ENCODE results near the gene MTMR3. TPM values are rescaled to one million over a fixed set of nuclear protein-coding genes. Genes with fewer than 3 reads are reported as not detected.

Gene MTMR3
- total and polyA plus RNA-seq, 2 donors (not counting 1 experiment from before 2014, with no cell fraction given), result 31.7 to 67.8 TPM

- ChIA-PET POLR2A (no interaction called here), CTCF (interaction anchor here (1.0 kb wide), 1 partner anchor 405 kb away, joined by 3 read pairs; no protein-coding TSS in a partner anchor)
- no CpG with 5 or more reads among the region's 5 CpGs for WGBS (ENCODE audit: insufficient coverage)
Measured at GRCh38 chr22:30030329-30030728, 147.4 kb downstream of the MTMR3 start.

GRCh38 chr22:30031328-30031727, 148.4 kb downstream of the MTMR3 start:
- Histone ChIP-seq H3K4me3 (ENCODE audit: control extremely low read depth in 1 of 5, extremely low read depth in 1 of 5, insufficient read depth in 1 of 5, low read depth in 2 of 5, low read length in 4 of 5) (no peak overlapping the region), H3K27me3 (replicated peaks in 1 of 4; ENCODE audit: control extremely low read depth in 1 of 4, control insufficient read depth in 3 of 4, insufficient read depth in 4 of 4, low read length in 3 of 4) (no peaks in the 10 kb centered on the region), H3K4me2 (replicated peaks; ENCODE audit: low read depth, low read length, poor library complexity, severe bottlenecking) (no peak overlapping the region), H3K36me3 (replicated peaks in 1 of 2; ENCODE audit: control extremely low read depth in 1 of 2, control insufficient read depth in 1 of 2, extremely low read depth in 1 of 2, insufficient read depth in 2 of 2, low read length in 1 of 2) (peaks cover 4 to 12% of the 10 kb centered on the region in 2 experiments), H3K9me3 (ENCODE audit: control extremely low read depth in 1 of 3, control insufficient read depth in 2 of 3, insufficient read depth in 1 of 3, low read length in 2 of 3) (no peaks in the 10 kb centered on the region), H3K27ac (ENCODE audit: low read length in 2 of 2) (no peak overlapping the region), H4K20me1 (ENCODE audit: control insufficient read depth, insufficient read depth, low read length, poor library complexity, severe bottlenecking) (no peaks in the 10 kb centered on the region), H3K79me2 (ENCODE audit: control insufficient read depth, insufficient read depth, low read length) (no peaks in the 10 kb centered on the region), H3K9ac (ENCODE audit: low read length) (no peak overlapping the region), H2AFZ (ENCODE audit: insufficient read depth, low read depth, low read length, poor library complexity, severe bottlenecking) (no peak overlapping the region), H3K4me1 (ENCODE audit: control insufficient read depth in 2 of 2, insufficient read depth in 2 of 2, low read length in 2 of 2) (no peaks in the 10 kb centered on the region)
- intact Hi-C loops (cut with micrococcal nuclease), result no loop called here
- WGBS (ENCODE audit: insufficient coverage), result 100% methylated on average over 1 of the region's 3 CpGs
- H3K9me3 Mint-ChIP-seq (ENCODE audit: insufficient read depth), result no peaks in the 10 kb centered on the region
- no peak overlapping the region for H3K27ac Mint-ChIP-seq
- no peak for DNase-seq
- H3K4me1 Mint-ChIP-seq, result no peaks in the 10 kb centered on the region
- ChIA-PET CTCF (no interaction called here), POLR2A (interaction anchor here (0.6 kb wide), 1 partner anchor 225 kb away, joined by 8 read pairs; no protein-coding TSS in a partner anchor)
- no peak for ATAC-seq (ENCODE audit: low read depth)
- TF ChIP-seq CTCF (IDR thresholded peaks at IDR 0.05), result no peak
- no peak for TF ChIP-seq EZH2 (IDR thresholded peaks at IDR 0.05; ENCODE audit: borderline replicate concordance, insufficient read depth, low read depth, low read length, poor library complexity, severe bottlenecking)
- no peaks in the 10 kb centered on the region for H3K27me3 Mint-ChIP-seq
- no peak overlapping the region for H3K4me3 Mint-ChIP-seq

More at GRCh38 chr22:30030329-30030728, 147.4 kb downstream of the MTMR3 start:
- Histone ChIP-seq H3K27me3 (replicated peaks in 1 of 4; ENCODE audit: control extremely low read depth in 1 of 4, control insufficient read depth in 3 of 4, insufficient read depth in 4 of 4, low read length in 3 of 4) (no peaks in the 10 kb centered on the region), H2AFZ (ENCODE audit: insufficient read depth, low read depth, low read length, poor library complexity, severe bottlenecking) (no peak overlapping the region), H3K9ac (ENCODE audit: low read length) (no peak overlapping the region), H3K4me3 (ENCODE audit: control extremely low read depth in 1 of 5, extremely low read depth in 1 of 5, insufficient read depth in 1 of 5, low read depth in 2 of 5, low read length in 4 of 5) (no peak overlapping the region), H3K4me2 (replicated peaks; ENCODE audit: low read depth, low read length, poor library complexity, severe bottlenecking) (no peak overlapping the region), H3K9me3 (ENCODE audit: control extremely low read depth in 1 of 3, control insufficient read depth in 2 of 3, insufficient read depth in 1 of 3, low read length in 2 of 3) (no peaks in the 10 kb centered on the region), H3K36me3 (replicated peaks in 1 of 2; ENCODE audit: control extremely low read depth in 1 of 2, control insufficient read depth in 1 of 2, extremely low read depth in 1 of 2, insufficient read depth in 2 of 2, low read length in 1 of 2) (peaks cover 4 to 22% of the 10 kb centered on the region in 2 experiments), H4K20me1 (ENCODE audit: control insufficient read depth, insufficient read depth, low read length, poor library complexity, severe bottlenecking) (no peaks in the 10 kb centered on the region), H3K79me2 (ENCODE audit: control insufficient read depth, insufficient read depth, low read length) (no peaks in the 10 kb centered on the region), H3K27ac (ENCODE audit: low read length in 2 of 2) (no peak overlapping the region), H3K4me1 (ENCODE audit: control insufficient read depth in 2 of 2, insufficient read depth in 2 of 2, low read length in 2 of 2) (no peaks in the 10 kb centered on the region)
- H3K4me1 Mint-ChIP-seq, result no peaks in the 10 kb centered on the region
- ATAC-seq (ENCODE audit: low read depth), result no peak
- intact Hi-C loops (cut with micrococcal nuclease), result no loop called here
- no peak overlapping the region for H3K27ac Mint-ChIP-seq
- H3K9me3 Mint-ChIP-seq (ENCODE audit: insufficient read depth), result no peaks in the 10 kb centered on the region
- TF ChIP-seq EZH2 (IDR thresholded peaks at IDR 0.05; ENCODE audit: borderline replicate concordance, insufficient read depth, low read depth, low read length, poor library complexity, severe bottlenecking), result no peak
- TF ChIP-seq CTCF (IDR thresholded peaks at IDR 0.05), result no peak
- no peaks in the 10 kb centered on the region for H3K27me3 Mint-ChIP-seq
- DNase-seq, result no peak
- H3K4me3 Mint-ChIP-seq, result no peak overlapping the region
